GM20431 (cell line): ENCODE measurements around the gene DNPH1.

Experiments
- in situ Hi-C: fragments of 300-500 bp; cut with MseI, MboI; formaldehyde crosslinking; loops from one replicate; pipeline ENCODE4 v1.15.0; 2020; ENCODE audit warnings: low sequenced_read_pairs; ENCODE audit not compliant: unreplicated experiment

Gene DNPH1

DNA sequence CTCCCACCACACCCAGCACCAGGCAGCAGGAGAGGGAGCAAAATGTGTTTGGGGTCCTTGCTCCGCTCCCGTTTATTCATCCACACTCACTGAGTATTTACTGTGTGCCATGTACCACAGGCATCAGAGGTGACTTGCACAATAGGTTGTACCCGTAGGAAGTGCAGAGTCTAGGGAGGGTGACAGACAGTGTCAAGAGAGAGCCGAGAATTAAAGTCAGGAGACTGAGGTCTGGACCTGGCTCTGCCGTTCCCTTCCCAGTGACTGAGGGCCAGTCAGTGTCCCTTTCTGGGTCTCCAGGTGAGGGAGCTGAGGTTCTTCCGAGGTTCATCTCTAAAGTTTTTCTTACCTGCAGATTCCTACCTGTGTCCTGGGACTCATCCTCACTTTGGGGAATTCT is 36.3 kb upstream of the DNPH1 start:
- in situ Hi-C loops = loop anchor here (10.0 kb wide), 1 partner anchor 139 kb away; no protein-coding TSS in a partner anchor

DNA sequence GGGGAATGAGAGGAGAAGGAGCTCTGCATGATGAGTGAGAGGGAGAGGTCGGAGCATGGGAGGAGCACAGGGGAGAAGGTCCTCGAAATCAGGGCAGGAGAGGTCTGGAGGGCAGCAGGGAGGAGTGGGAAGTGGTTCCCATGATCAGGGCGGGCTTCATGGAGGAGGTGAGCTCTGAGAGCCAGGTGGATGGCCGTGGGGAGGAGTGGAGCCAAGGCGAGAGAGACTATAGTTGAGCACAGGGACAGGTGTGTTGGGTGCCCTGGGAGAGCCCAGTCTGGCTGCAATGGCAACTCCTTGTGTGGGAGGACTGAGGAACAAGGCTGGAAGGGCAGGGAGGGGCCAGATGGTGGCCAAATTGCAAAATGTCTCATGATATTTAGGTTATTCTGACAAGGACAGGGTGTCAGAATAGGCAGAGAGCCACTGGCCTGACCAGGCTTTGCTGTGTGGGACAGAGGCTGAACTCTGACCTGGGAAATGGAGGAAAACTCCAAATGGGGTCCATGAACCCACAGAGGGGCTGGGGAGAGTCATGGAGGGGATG is 35.4 kb upstream of the DNPH1 start:
- in situ Hi-C loops = loop anchor here (10.0 kb wide), 1 partner anchor 140 kb away; no protein-coding TSS in a partner anchor

DNA sequence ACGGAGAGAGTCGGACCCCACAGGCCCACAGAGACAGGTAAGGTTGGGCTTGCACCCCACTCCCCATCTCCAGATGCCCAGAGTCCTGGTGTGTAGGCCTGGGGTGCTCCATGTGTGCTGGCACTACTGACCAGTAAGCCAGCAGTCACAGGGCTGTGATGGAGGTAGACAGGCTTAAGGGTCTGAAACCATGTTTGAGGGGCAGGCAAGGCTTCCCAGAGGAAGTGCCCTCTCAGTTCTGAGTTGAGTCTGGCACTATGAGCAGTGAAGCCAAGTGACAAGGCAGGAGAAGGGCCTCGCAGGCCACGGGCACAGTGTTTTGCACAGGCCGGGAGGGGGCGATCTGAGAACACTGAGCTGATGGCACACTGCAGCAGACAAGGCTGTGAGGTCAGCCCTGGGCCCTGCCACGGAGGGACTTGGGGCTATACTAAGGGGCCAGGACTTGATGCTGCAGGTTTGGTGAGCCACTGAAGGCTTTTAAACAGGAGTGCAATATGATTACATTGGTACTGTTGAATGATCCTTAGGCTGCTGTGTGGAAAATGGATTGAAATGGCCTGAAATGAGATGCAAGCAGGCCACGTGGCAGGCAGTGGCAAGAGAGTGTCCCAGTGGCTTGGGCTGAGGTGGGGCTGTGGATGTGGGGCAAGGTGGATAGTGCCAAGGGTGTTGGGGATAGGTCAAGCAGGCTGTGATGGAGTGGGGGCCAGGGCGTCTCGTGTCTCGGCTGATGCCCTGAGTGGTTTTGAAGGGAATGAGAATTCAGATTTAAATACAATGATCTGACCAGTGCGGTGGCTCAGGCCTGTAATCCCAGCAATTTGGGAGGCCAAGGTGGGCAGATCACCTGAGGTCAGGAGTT is 34.3 kb upstream of the DNPH1 start:
- in situ Hi-C loops = loop anchor here (10.0 kb wide), 1 partner anchor 141 kb away; no protein-coding TSS in a partner anchor

DNA sequence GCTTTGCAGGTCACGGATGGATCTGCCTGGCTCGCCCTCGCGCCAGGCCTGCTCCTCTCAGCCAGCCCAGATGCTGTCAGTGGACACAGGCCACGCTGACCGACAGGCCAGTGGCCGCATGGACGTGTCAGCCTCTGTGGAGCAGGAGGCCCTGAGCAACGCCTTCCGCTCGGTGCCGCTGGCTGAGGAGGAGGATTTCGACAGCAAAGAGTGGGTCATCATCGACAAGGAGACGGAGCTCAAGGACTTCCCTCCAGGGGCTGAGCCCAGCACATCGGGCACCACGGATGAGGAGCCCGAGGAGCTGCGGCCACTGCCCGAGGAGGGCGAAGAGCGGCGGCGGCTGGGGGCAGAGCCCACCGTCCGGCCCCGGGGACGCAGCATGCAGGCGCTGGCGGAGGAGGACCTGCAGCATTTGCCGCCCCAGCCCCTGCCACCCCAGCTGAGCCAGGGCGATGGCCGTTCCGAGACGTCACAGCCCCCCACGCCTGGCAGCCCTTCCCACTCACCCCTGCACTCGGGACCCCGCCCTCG is 33.6 kb upstream of the DNPH1 start:
- in situ Hi-C loops = loop anchor here (10.0 kb wide), 1 partner anchor 142 kb away; no protein-coding TSS in a partner anchor

DNA sequence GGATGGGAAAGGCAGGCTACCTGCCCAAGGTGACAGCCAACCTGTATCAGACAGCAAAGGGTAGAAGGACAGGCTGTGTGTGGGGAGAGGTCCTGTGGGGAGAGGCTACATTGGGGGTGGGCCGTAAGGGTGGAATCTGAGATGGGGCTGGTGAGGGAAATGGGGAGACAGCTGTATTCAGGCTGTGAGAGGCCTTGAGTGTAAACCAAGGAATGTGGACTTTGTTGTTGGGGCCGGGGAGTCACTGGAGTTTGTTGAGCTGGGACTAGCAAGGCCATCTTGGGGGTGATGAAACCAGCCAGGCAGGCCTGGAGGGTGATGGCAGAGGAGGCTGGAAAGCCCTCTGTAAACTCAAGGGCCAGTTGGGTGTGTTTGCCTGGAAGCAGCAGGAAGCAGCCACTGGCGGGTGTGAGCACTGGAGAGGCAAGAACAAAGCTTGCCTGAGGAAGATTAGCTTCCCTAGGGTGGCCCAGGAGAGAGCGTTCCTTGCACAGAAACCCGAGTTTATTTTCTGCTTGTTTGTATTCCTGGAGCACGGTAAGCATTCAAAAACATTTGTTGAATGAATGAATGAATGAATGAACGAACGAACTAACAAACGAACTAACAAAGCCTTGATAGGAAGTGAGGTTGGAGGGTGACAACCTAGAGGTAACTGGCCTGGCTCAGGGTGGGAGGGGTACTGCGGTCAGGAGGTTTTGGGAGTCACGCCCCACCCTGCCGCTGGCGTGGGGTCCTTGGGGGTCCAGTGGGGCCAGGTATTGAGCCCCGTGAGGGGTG is 32.9 kb upstream of the DNPH1 start:
- in situ Hi-C loops = loop anchor here (10.0 kb wide), 1 partner anchor 143 kb away; no protein-coding TSS in a partner anchor

DNA sequence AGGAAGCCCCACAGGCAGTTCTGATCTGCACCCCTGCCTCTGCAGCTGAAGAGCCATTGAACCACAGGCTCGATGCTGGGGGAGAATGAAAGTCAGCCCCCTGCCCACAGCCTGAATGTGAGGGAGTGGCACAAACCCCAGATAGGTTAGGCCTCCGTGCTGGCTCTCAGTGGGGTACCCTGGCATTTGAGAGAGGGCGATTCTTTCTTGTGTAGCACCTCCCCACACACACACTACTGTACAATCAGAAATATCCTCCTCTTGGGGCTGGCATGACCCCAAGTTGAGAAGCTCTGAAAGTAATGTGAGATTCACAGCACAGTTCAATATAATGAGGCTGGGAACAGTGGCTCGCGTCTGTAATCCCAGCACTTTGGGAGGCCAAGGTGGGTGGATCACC is 31.9 kb upstream of the DNPH1 start:
- in situ Hi-C loops = loop anchor here (10.0 kb wide), 1 partner anchor 144 kb away; no protein-coding TSS in a partner anchor

DNA sequence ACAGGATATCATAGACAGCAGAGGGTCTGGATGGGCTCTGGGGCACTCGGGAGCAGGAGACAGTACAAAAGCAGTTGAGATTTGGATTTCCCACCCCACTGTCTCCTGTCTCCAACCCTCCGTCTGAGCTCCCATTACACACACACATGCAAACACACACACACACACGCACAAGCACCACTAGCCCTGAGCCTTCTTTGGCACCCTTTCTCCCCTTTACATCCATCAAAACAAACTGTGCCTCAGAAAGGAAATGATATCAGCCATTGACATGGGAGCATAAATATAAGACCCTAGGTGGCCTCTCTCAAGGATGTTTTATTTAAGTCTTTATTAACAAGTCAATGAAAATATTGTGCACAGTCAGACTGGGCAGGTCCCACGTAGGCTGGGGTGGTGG is 31.5 kb upstream of the DNPH1 start:
- in situ Hi-C loops = loop anchor here (10.0 kb wide), 1 partner anchor 144 kb away; no protein-coding TSS in a partner anchor

DNA sequence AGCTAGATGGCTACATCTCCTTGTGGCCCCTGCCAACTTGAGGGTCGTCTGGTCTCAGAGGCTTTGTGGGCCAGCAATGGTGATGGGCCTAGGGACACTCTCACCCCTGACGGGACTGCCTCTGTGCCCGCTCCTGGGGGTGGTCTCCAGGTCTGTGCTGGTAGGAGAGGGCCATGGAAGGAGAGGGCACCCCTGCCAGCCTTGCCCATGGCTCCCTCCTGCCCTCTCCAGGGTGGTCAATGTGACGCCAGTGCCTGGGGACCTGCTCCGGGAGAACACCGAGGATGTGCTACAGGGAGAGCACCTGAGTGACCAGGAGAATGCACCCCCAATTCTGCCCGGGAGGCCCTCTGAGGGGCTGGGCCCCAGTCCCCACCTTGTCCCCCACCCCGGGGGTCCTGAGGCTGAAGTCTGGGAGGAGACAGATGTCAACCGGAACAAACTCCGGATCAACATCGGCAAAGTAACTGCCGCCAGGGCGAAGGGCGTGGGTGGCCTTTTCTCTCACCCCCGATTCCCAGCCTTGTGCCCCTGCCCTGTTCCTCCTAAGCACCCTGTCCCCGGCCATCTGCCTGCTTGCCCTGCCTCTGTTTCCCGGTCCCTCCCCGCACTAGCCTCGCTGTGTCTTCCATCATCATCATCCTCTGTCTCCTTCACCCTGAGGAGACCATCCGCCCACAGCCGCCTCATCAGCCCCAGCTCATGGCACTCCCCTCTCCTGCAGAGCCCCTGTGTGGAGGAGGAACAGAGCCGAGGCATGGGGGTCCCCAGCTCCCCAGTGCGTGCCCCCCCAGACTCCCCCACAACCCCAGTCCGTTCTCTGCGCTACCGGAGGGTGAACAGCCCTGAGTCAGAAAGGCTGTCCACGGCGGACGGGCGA is 29.8 kb upstream of the DNPH1 start:
- in situ Hi-C loops = no loop called here

DNA sequence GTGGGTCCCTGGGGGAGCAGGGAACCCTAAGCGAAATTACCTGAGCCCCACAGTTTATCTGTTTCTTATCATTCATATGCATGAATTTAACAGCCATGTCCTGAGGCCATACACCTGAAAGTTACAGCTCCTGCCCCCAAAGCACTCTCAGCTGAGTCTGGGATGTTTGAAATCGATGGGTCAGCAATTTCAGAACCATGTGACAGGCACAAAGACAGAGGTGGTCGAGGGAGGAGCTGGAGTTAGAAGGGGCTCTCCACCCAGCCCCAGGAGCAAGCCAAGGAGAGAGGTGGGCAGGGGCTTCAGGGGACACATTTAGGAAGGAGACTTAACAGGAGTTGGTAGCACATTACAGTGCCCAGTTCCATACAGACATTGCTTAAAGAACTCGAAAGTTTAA is 28.9 kb upstream of the DNPH1 start:
- in situ Hi-C loops = no loop called here

DNA sequence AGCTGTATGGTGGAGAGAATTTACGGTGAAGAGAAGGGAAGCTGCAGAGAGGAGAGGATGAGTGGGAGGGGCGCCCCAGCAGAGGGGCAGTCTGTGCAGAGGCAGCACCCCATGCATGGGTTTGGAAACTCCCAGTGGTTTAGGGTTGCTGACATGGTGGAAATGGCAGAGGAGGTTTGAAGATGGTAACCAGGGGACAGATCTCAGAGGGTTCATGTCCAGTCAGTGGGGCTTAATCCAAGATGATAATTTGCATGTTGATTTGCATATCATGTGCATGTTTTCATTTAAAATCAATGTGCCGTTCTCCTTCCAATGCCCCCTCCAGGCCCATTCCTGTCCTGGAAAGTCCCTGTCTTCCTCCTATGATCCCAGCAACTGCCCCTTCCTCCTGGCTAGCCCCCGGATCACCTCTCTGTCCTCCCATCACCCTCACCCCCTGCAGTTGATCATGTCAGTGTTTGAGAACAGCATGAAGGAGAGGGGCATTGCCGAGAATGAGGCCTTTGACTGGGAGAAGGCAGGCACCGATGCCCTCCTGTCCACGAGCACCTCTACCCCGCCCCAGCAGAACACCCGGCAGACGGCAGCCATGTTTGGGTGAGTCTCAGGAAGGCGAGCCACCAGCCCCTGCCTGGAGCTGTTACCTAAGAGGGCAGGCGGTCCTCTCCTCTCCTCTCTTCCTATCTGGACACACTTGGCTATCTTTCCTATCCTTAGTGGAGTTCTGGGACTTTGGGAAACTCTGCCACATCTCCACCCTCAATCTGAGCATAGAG is 28.3 kb upstream of the DNPH1 start:
- in situ Hi-C loops = no loop called here

DNA sequence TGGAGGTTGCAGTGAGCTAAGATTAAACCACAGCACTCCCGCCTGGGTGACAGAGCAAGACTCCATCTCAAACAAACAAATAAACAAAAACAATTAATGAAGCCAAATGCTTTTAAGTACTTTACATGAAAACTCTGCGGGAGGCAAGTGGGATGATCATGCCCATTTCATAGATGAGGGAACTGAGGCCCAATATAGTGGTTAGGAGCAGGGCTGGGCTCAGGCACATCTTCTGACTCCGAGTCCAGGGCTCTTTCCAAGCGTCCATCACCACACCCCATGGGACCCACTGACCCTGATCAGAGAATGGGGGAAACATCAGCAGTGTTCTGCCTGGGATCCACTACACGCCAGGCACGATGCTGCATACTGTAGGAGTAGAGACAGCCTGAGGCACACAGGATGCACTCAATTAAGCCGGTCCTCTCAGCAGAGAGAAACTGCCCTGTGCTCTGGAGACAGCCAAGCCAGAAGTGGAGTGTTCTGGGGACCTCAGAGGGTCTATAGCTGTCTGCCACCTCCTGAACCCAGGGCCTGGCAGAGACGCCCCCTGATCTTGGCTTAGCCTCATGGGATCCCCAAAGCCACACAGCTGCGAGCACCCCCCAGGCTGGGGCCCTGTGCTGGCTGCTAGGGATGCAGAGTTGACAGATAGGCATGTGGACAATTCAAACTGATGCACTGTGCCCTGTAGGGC is 27.5 kb upstream of the DNPH1 start:
- in situ Hi-C loops = no loop called here

DNA sequence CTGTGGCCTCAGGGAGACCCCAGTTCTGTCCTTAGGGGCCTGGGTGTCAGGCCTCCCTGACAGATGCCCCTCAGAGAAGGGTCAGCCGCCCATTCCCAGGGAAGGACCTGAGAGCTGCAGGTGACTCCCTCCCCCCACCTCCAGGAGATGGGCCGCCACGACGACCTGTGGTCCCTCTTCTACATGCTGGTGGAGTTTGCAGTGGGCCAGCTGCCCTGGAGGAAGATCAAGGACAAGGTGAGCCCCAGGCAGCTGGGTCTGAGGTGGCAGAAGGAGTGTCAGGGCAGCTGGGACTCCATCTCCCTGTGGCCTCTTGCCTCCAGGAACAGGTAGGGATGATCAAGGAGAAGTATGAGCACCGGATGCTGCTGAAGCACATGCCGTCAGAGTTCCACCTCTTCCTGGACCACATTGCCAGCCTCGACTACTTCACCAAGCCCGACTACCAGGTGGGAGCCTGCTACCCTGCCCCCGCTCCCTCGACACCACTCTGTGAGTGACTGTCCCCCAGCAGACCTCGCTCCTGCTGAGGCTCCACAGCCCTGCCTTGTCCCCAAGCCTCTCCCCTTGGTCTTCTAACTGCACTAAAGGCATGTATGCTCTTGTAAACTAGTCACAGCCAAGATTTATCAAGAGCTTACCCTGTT is 26.2 kb upstream of the DNPH1 start:
- in situ Hi-C loops = no loop called here

DNA sequence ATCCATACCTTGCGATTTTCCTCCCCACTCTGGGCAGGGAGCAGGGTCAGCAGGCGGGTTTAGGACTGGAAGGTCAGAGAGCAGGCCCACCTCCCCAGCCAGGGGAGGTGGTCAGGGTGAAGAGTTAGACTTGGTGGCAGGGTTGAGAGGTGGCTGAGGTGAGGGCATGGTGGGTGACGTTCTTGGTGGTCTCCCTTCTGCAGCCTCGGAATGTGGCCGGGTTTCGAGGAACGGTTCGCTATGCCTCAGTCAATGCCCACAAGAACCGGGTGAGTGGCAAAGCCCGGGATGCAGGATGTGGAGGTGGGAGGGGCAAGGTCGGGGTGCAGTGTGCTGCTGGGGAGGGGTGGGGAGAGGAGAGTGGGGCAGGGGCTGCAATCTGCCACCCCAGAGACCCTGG is 25.6 kb upstream of the DNPH1 start:
- in situ Hi-C loops = no loop called here

DNA sequence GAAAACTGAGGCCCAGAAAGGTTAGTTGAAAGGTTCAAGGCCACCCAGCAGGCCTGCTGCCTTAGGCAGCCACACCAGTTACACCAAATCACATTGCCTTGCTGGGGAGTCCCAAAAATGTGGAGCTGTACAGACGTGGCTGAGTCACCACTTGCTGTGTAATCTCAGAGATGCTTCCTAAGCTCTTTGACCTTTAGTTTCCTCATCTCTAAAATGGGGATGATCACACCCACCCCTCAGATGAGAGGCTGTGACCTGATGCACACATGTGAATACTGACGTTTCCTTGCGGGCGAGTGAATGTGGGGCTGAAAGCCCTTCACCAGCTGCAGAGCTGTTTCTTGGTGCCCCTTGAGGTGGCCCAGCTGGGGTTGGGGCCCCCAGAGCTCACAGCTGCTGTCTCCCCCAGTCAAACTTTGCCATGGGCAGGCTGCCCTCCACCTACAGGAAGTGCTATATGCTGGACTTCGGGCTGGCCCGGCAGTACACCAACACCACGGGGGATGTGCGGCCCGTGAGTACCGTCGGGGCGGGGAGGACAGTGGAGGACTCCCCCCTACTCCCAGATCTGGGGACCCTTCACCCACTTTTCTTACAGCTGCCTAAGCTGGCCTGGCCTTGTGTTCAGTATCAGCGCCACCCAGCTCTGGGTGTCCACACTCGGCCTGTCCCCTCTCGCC is 25.0 kb upstream of the DNPH1 start:
- in situ Hi-C loops = no loop called here

DNA sequence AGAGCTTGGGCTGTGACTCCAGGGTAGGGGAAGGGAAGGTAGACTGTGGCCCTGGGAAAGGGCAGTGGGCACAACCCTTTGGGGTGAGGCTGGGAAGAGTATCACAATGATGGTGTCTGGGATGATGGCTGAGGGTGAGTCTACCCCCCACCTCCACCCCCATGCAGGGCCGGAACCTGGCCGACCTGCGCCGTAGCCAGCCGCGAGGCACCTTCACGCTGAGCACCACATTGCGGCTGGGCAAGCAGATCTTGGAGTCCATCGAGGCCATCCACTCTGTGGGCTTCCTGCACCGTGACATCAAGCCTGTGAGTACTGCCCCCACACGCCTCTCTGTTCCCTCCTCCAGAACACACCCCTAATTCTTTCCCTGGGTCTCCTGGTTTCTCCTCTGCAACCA is 24.1 kb upstream of the DNPH1 start:
- in situ Hi-C loops = no loop called here

DNA sequence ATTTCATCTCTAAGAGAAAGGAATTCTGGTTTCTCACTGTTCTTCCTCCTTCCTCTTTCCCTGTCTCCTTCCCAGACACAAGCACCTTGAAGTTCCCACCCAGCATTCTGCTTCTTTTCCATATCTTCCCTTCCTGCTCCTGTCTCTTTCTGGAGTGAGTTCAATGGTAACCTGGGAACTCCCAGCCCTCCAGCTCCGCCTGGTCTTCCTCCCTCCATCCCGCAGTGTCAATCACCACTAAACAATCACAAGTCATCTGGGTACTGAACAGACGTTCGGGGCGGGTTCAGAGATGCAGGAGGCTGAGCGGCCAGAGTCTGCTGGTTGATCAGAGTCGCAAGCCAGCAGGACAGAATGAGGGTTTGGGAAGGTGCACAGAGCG is 21.7 kb upstream of the DNPH1 start:
- in situ Hi-C loops = no loop called here

DNA sequence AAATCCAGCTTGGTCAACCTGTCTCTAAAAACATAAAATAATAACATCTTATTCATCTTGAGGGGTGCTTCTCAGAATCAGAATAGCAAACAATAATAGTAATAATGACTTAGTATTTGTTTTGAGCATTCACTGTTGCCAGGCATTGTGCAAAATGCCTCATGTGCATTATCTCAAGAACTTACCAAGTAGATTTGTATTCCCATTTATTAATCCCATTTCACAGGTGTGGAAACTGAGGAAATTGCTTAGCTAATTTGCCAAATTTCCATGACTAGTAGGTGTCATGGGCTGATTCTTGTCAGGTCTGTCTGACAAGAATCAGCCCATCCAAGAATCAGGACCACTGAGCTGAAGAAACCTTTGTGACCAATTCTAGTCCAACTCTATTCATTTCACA is 19.5 kb upstream of the DNPH1 start:
- in situ Hi-C loops = no loop called here
